D341Med (cell line): Measurements from ENCODE around the gene RNF207.

Experiments used
- DNase-seq: peaks from one replicate; pipeline ENCODE4 v3.0.0; 2012; ENCODE audit warnings: low spot score

The RNF207 gene

DNA sequence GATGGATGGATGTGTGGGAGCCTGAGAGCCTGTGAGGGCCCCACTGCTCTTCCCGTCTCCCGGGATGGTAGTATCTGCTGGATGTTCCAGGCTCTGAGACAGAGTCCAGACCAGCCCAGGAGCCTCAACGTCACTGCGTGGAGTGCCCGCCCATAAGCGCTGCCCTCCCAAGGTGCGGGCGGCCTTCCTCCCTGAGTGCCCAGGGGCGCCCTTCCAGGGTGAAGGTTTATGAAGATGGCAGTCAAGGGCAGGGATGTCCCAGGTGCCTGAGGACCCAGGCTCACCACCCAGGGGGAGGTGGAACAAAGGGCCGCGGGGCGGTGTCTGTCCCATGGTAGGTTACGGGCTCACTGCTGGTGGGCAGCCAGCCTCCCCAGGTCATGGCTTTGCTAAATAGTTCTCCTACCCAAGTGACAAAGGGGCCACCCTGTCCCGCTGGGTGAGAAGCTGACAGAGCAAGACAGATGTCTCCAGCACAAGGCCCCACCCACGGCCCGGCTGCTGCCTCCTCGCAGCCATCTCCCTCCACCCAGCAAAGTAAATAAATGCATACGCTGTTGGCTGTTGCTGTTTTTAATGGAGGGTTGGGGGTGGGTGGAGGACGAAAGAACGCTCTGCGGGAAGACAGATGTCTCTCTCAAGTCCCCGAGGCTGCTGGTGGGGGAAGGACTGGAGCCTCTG lies 63.9 kb downstream of the RNF207 start:
- no peak for DNase-seq

DNA sequence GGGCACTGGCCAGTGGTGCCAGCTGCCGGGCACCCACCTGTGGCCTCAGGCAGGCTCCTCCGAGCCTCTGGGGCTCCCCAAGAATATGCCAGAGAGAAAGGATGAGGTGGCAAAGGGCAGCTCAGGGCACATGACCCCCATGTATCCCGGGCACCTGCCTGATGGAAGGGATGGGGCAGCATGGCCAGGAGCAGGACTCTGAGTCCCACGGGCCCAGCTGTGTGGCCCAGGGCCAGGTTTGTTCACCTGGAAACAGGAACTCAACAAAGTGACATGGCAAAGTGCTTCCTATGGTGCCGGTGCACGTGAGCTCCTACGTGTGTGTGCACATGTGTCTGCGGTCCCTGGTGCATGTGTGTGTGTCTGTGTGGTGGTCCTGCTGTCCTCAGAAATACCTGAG lies 64.5 kb downstream of the RNF207 start:
- no peak for DNase-seq
